Testis (tissue), 2 donors: ENCODE measurements around the gene PRKG1.

ENCODE experiments used
- CTCF ChIP-seq, 3 experiments: fragments of 450-650 bp in 2 of 3; fragments of 200-600 bp in 1 of 3; sonication (generic) in 1 of 3; IDR thresholded peaks; one replicate each; pipeline ENCODE4 v1.5.1; 2016 to 2019; ENCODE audit warnings: antibody characterized with exemption in 3 of 3, mild to moderate bottlenecking in 2 of 3, moderate library complexity in 1 of 3
- POLR2A ChIP-seq: fragments of 450-650 bp; IDR thresholded peaks from one replicate; pipeline ENCODE4 v1.6.1; 2017; ENCODE audit warnings: antibody characterized with exemption, mild to moderate bottlenecking, moderate library complexity

- no peak for TF ChIP-seq CTCF (IDR thresholded peaks at IDR 0.05)
- TF ChIP-seq POLR2A, result no peak
Measured at GRCh38 chr10:51649064-51649463, 574.8 kb downstream of the PRKG1 start.
